GM12878 (cell line): ENCODE results near the gene LENG9. TPM values are rescaled to one million over a fixed set of nuclear protein-coding genes. Genes with fewer than 3 reads are reported as not detected.

Experiments
- BCL11A ChIP-seq: IDR thresholded peaks from 2 replicates; pipeline ENCODE4 v1.6.1; 2011; ENCODE audit warnings: low read depth, low read length
- BRCA1 ChIP-seq: IDR thresholded peaks from 2 replicates; pipeline ENCODE4 v1.6.1; 2011; ENCODE audit warnings: low read depth, low read length, improper control_type of control experiment
- CHD2 ChIP-seq: IDR thresholded peaks from 2 replicates; pipeline ENCODE4 v1.6.1; 2011; ENCODE audit warnings: low read depth, low read length, improper control_type of control experiment, borderline replicate concordance
- E2F4 ChIP-seq: IDR thresholded peaks from 2 replicates; pipeline ENCODE4 v1.6.1; 2012; ENCODE audit warnings: low read depth, low read length, improper control_type of control experiment
- FOXM1 ChIP-seq: IDR thresholded peaks from 2 replicates; pipeline ENCODE4 v1.6.1; 2012; ENCODE audit warnings: low read depth, mild to moderate bottlenecking, inconsistent platforms, low read length, moderate library complexity
- HDAC2 ChIP-seq: fragments of 200-600 bp; sonication (generic); IDR thresholded peaks from 2 replicates; pipeline ENCODE4 v1.6.1; 2017
- MEF2B ChIP-seq: fragments of 450-650 bp; IDR thresholded peaks from 2 replicates; pipeline ENCODE4 v1.6.1; 2018; ENCODE audit warnings: mild to moderate bottlenecking, moderate library complexity; ENCODE audit not compliant: partially characterized antibody, poor library complexity, severe bottlenecking
- NR2F1 ChIP-seq: fragments of 450-650 bp; conservative IDR thresholded peaks from 2 replicates; pipeline ENCODE4 v1.6.1; 2017; ENCODE audit warnings: mild to moderate bottlenecking
- PML ChIP-seq: IDR thresholded peaks from 2 replicates; pipeline ENCODE4 v1.6.1; 2012; ENCODE audit warnings: low read length, inconsistent platforms
- SP1 ChIP-seq: IDR thresholded peaks from one replicate; pipeline ENCODE4 v1.6.1; 2011; ENCODE audit warnings: low read depth, low read length
- YY1 ChIP-seq: IDR thresholded peaks from 2 replicates; pipeline ENCODE4 v1.6.1; 2011; ENCODE audit warnings: low read depth, mild to moderate bottlenecking, low read length
- polyA plus RNA-seq, 11 experiments: library from polyadenylated mRNA; depleted of rRNA in 4 of 11; unstranded in 6 of 11; stranded (reverse) in 5 of 11; fragments of >200 nt; fragmentation: Nextera tagmentation in 4 of 11; fragmentation: Illumina TruSeq in 1 of 11; extraction: Ambion mirVana in 4 of 11; extraction: Trizol in 1 of 11; gene quantifications; 1 replicate in 1 of 11; 2 replicates in 10 of 11; pipeline versions ENCODE4 v1.2.1 to v1.2.3, GENCODE V29; 2011 to 2016; ENCODE audit warnings: inconsistent platforms in 2 of 11, missing spikeins in 2 of 11, low read depth in 1 of 11
- total RNA-seq, 4 experiments: library from RNA; depleted of rRNA in 3 of 4; stranded (reverse); fragments of >200 nt in 3 of 4; fragmentation: Illumina TruSeq in 1 of 4; extraction: Trizol in 1 of 4; gene quantifications; 2 replicates each; pipeline versions ENCODE4 v1.2.1 to v1.2.3, GENCODE V29; 2013 to 2021
- TF ChIP-seq, protein P1 (sequence below): fragments of 450-650 bp; IDR thresholded peaks from 2 replicates; pipeline ENCODE4 v1.6.1; 2016; ENCODE audit warnings: mild to moderate bottlenecking, moderate library complexity, borderline replicate concordance
- TF ChIP-seq, protein P2 (sequence below): fragments of 450-650 bp; formaldehyde crosslinking; IDR thresholded peaks from 2 replicates; pipeline ENCODE4 v1.5.0; 2022; ENCODE audit warnings: mild to moderate bottlenecking, missing genetic modification characterization
- TF ChIP-seq, protein P3 (sequence below): IDR thresholded peaks from 2 replicates; pipeline ENCODE4 v1.6.1; 2012; ENCODE audit warnings: low read length, inconsistent platforms
- TF ChIP-seq, protein P4 (sequence below): fragments of 450-650 bp; IDR thresholded peaks from 2 replicates; pipeline ENCODE4 v1.6.1; 2018; ENCODE audit warnings: borderline replicate concordance, mild to moderate bottlenecking; ENCODE audit not compliant: partially characterized antibody

The LENG9 gene
- total and polyA plus RNA-seq, 10 of the 15 experiments (the other 5 are each of a cell fraction or from before 2014, with no cell fraction given) = 0.09 to 2.9 (median 0.76) TPM; not detected in 1

DNA sequence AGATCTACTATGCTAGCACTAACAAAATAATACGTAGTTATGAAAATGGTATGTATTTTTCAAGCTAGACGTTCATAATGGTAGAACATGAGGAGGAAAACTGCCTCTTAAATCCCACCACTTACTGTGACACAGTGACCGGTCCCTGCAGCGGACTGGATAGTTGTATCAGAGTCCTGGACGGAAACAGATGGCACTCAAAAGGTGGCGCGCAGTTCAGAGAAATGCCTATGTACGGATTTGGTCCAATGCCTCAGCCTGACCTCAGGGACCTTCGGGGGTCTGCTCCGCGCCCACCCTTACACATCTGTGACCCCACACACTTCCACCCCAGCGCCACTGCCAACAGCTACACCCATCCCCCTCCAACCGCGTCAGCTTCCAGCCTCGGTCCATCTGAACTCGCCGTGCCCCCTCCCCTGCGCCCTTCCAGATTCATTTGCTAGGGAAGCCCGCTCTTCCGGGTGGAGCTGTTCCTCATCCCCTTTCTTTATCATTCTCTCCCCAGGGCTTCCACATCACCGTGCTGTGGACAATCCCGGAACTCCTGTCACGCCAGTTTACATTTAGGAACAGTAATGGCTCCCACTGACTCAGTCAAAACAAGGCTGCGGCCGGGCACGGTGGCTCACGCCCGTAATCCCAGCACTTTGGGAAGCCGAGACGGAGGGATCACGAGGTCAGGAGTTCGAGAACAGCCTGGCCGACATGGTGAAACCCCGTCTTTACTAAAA lies 15.4 kb downstream of the LENG9 start (continued):
- TF ChIP-seq, protein P1, sequence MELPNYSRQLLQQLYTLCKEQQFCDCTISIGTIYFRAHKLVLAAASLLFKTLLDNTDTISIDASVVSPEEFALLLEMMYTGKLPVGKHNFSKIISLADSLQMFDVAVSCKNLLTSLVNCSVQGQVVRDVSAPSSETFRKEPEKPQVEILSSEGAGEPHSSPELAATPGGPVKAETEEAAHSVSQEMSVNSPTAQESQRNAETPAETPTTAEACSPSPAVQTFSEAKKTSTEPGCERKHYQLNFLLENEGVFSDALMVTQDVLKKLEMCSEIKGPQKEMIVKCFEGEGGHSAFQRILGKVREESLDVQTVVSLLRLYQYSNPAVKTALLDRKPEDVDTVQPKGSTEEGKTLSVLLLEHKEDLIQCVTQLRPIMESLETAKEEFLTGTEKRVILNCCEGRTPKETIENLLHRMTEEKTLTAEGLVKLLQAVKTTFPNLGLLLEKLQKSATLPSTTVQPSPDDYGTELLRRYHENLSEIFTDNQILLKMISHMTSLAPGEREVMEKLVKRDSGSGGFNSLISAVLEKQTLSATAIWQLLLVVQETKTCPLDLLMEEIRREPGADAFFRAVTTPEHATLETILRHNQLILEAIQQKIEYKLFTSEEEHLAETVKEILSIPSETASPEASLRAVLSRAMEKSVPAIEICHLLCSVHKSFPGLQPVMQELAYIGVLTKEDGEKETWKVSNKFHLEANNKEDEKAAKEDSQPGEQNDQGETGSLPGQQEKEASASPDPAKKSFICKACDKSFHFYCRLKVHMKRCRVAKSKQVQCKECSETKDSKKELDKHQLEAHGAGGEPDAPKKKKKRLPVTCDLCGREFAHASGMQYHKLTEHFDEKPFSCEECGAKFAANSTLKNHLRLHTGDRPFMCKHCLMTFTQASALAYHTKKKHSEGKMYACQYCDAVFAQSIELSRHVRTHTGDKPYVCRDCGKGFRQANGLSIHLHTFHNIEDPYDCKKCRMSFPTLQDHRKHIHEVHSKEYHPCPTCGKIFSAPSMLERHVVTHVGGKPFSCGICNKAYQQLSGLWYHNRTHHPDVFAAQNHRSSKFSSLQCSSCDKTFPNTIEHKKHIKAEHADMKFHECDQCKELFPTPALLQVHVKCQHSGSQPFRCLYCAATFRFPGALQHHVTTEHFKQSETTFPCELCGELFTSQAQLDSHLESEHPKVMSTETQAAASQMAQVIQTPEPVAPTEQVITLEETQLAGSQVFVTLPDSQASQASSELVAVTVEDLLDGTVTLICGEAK = no peak
- TF ChIP-seq BRCA1 (no peak), YY1 (peak; percentile 89), SP1 (no peak), PML (no peak), HDAC2 (no peak), MEF2B (no peak), FOXM1 (no peak), E2F4 (0 out of 2 replicates have a peak, but pooled peaks have one; percentile 16), NR2F1 (peak; percentile 64), BCL11A (no peak), CHD2 (peak; percentile 59; the same call in 1 of the 2 replicates)
- TF ChIP-seq, protein P2, sequence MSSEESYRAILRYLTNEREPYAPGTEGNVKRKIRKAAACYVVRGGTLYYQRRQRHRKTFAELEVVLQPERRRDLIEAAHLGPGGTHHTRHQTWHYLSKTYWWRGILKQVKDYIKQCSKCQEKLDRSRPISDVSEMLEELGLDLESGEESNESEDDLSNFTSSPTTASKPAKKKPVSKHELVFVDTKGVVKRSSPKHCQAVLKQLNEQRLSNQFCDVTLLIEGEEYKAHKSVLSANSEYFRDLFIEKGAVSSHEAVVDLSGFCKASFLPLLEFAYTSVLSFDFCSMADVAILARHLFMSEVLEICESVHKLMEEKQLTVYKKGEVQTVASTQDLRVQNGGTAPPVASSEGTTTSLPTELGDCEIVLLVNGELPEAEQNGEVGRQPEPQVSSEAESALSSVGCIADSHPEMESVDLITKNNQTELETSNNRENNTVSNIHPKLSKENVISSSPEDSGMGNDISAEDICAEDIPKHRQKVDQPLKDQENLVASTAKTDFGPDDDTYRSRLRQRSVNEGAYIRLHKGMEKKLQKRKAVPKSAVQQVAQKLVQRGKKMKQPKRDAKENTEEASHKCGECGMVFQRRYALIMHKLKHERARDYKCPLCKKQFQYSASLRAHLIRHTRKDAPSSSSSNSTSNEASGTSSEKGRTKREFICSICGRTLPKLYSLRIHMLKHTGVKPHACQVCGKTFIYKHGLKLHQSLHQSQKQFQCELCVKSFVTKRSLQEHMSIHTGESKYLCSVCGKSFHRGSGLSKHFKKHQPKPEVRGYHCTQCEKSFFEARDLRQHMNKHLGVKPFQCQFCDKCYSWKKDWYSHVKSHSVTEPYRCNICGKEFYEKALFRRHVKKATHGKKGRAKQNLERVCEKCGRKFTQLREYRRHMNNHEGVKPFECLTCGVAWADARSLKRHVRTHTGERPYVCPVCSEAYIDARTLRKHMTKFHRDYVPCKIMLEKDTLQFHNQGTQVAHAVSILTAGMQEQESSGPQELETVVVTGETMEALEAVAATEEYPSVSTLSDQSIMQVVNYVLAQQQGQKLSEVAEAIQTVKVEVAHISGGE = no peak
- TF ChIP-seq, protein P3, sequence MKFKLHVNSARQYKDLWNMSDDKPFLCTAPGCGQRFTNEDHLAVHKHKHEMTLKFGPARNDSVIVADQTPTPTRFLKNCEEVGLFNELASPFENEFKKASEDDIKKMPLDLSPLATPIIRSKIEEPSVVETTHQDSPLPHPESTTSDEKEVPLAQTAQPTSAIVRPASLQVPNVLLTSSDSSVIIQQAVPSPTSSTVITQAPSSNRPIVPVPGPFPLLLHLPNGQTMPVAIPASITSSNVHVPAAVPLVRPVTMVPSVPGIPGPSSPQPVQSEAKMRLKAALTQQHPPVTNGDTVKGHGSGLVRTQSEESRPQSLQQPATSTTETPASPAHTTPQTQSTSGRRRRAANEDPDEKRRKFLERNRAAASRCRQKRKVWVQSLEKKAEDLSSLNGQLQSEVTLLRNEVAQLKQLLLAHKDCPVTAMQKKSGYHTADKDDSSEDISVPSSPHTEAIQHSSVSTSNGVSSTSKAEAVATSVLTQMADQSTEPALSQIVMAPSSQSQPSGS = no peak
- TF ChIP-seq, protein P4, sequence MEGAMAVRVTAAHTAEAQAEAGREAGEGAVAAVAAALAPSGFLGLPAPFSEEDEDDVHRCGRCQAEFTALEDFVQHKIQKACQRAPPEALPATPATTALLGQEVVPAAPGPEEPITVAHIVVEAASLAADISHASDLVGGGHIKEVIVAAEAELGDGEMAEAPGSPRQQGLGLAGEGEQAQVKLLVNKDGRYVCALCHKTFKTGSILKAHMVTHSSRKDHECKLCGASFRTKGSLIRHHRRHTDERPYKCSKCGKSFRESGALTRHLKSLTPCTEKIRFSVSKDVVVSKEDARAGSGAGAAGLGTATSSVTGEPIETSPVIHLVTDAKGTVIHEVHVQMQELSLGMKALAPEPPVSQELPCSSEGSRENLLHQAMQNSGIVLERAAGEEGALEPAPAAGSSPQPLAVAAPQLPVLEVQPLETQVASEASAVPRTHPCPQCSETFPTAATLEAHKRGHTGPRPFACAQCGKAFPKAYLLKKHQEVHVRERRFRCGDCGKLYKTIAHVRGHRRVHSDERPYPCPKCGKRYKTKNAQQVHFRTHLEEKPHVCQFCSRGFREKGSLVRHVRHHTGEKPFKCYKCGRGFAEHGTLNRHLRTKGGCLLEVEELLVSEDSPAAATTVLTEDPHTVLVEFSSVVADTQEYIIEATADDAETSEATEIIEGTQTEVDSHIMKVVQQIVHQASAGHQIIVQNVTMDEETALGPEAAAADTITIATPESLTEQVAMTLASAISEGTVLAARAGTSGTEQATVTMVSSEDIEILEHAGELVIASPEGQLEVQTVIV = peak; percentile 33
